ENCODE data around the gene AKAP6. TPM values are rescaled to one million over a fixed set of nuclear protein-coding genes. Genes with fewer than 3 reads are reported as not detected.

Gene AKAP6
- total RNA-seq, 1 experiment from 2014 or later, result 1.1 TPM

GRCh38 chr14:32530800-32531199 is 201.7 kb downstream of the AKAP6 start:
- Histone ChIP-seq H3K9ac (ENCODE audit: extremely low read depth, insufficient read length, low read length) (no peak overlapping the region), H3K9me3 (ENCODE audit: control insufficient read depth, low read depth, low read length) (no peaks in the 10 kb centered on the region), H2BK12ac (ENCODE audit: insufficient read length, low read depth, low read length) (no peak overlapping the region), H3K14ac (ENCODE audit: insufficient read depth, low read length) (no peak overlapping the region), H2BK5ac (ENCODE audit: insufficient read length, low read length) (no peak overlapping the region), H2BK120ac (ENCODE audit: low read depth, low read length, poor library complexity, severe bottlenecking) (no peak overlapping the region), H3K4me1 (ENCODE audit: insufficient read depth, low read length) (no peaks in the 10 kb centered on the region; the same call in 1 of the 2 replicates), H3K4me2 (ENCODE audit: insufficient read depth, insufficient read length, low read length) (no peak overlapping the region), H4K91ac (ENCODE audit: insufficient read length, low read depth, low read length) (no peak overlapping the region), H4K20me1 (ENCODE audit: control insufficient read depth, insufficient read depth, insufficient read length) (no peaks in the 10 kb centered on the region), H2AFZ (ENCODE audit: low read length) (no peak overlapping the region), H4K5ac (ENCODE audit: insufficient read length, low read depth, low read length) (no peak overlapping the region), H3K79me1 (ENCODE audit: insufficient read depth, low read depth, low read length, poor library complexity, severe bottlenecking) (no peaks in the 10 kb centered on the region), H3K27me3 (ENCODE audit: insufficient read depth, low read length) (no peaks in the 10 kb centered on the region), H3K18ac (ENCODE audit: insufficient read length, low read depth, low read length) (no peak overlapping the region), H3T11ph (ENCODE audit: low read length) (no peak overlapping the region), H3K56ac (ENCODE audit: insufficient read length, low read depth, low read length) (no peak overlapping the region), H3K27ac (ENCODE audit: insufficient read length, low read depth, low read length) (no peak overlapping the region), H2BK20ac (ENCODE audit: low read depth, low read length, poor library complexity, severe bottlenecking) (no peak overlapping the region), H2AK5ac (ENCODE audit: insufficient read length, low read length) (no peak overlapping the region), H3K79me2 (ENCODE audit: insufficient read depth, low read length) (no peaks in the 10 kb centered on the region), H2BK15ac (ENCODE audit: low read depth, low read length) (no peak overlapping the region), H4K8ac (replicated peaks; ENCODE audit: insufficient read length, low read depth, low read length) (no peak overlapping the region), H3K23ac (ENCODE audit: insufficient read length, low read depth, low read length) (no peak overlapping the region), H3K23me2 (ENCODE audit: insufficient read length, low read depth, low read length, poor library complexity, severe bottlenecking) (no peaks in the 10 kb centered on the region), H3K4ac (ENCODE audit: low read depth, low read length) (no peak overlapping the region)
- Mint-ChIP-seq H3K4me3 (no peak overlapping the region), H3K9me3 (no peaks in the 10 kb centered on the region; a peak in 1 of 5 replicates), H3K4me1 (no peaks in the 10 kb centered on the region), H3K27me3 (ENCODE audit: low read depth) (no peaks in the 10 kb centered on the region; the same call in 1 of the 2 replicates), H3K36me3 (ENCODE audit: insufficient read depth in 1 of 3, low read depth in 3 of 3) (no peaks in the 10 kb centered on the region), H3K27ac (no peak overlapping the region)
- no CpG with 5 or more reads among the region's 1 CpG for WGBS (ENCODE audit: extremely low coverage, insufficient read length, low lambda C conversion rate)
- TF ChIP-seq, protein P1, sequence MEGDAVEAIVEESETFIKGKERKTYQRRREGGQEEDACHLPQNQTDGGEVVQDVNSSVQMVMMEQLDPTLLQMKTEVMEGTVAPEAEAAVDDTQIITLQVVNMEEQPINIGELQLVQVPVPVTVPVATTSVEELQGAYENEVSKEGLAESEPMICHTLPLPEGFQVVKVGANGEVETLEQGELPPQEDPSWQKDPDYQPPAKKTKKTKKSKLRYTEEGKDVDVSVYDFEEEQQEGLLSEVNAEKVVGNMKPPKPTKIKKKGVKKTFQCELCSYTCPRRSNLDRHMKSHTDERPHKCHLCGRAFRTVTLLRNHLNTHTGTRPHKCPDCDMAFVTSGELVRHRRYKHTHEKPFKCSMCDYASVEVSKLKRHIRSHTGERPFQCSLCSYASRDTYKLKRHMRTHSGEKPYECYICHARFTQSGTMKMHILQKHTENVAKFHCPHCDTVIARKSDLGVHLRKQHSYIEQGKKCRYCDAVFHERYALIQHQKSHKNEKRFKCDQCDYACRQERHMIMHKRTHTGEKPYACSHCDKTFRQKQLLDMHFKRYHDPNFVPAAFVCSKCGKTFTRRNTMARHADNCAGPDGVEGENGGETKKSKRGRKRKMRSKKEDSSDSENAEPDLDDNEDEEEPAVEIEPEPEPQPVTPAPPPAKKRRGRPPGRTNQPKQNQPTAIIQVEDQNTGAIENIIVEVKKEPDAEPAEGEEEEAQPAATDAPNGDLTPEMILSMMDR (conservative IDR thresholded peaks at IDR 0.05), result no peak
- no peak for DNase-seq

All from H9 (cell line).